A549 (cell line): ENCODE measurements around the gene BICD2. TPM values are rescaled to one million over a fixed set of nuclear protein-coding genes. Genes with fewer than 3 reads are reported as not detected.
A peak's percentile ranks its signal among the peaks of the same experiment; 100 is the strongest.

Source experiments
- ATAC-seq, 2 experiments: fragments of 200-7000 bp in 1 of 2; fragments of >200 bp in 1 of 2; cut with Nextera tagmentation in 1 of 2; cut with Tn5 transposase in 1 of 2; 3 replicates each; pipeline versions ENCODE4 v1.8.0 to v1.9.1; 2018 to 2020; ENCODE audit warnings: mild to moderate bottlenecking in 1 of 2, moderate library complexity in 1 of 2
- CTCF ChIA-PET: fragments of 300-600 bp; sonication (Branson Sonifier 250); formaldehyde crosslinking; extraction: SDS; loops from one replicate; lab custom pipeline; 2021; ENCODE audit warnings: antibody characterized with exemption, inconsistent platforms; lab: Yijun Ruan, JAX
- POLR2A ChIA-PET: fragments of 350-600 bp; formaldehyde crosslinking; extraction: SDS; loops from one replicate; lab custom pipeline; 2021; ENCODE audit warnings: antibody characterized with exemption, inconsistent platforms; lab: Yijun Ruan, JAX
- DNase-seq, 2 experiments: peaks; one replicate each; pipeline versions ENCODE4 v3.0.0 to v3.0.0-alpha.2; 2011 to 2016; ENCODE audit warnings: low read depth in 1 of 2, low spot score in 1 of 2
- FAIRE-seq: peaks from 2 replicates; lab custom pipeline; 2011; peaks lifted over from hg19 to GRCh38; lab: Jason Lieb, UNC
- H3K27ac ChIP-seq, 2 experiments: fragments of >200 bp; sonication (Bioruptor Twin); formaldehyde crosslinking; 3 replicates each; pipeline ENCODE4 v1.5.1; 2016 to 2017
- H3K4me1 ChIP-seq: fragments of >200 bp; sonication (Bioruptor Twin); formaldehyde crosslinking; 3 replicates; pipeline ENCODE4 v1.6.1; 2016
- H3K4me2 ChIP-seq: fragments of >200 bp; sonication (Bioruptor Twin); formaldehyde crosslinking; 3 replicates; pipeline ENCODE4 v1.6.1; 2016
- H3K4me3 ChIP-seq: fragments of >200 bp; sonication (Bioruptor Twin); formaldehyde crosslinking; 3 replicates; pipeline ENCODE4 v1.5.1; 2016
- H3K9me3 ChIP-seq: fragments of >200 bp; sonication (Bioruptor Twin); formaldehyde crosslinking; 3 replicates; pipeline ENCODE4 v1.6.1; 2016
- BHLHE40 ChIP-seq: IDR thresholded peaks from 2 replicates; pipeline ENCODE4 v1.6.1; 2012; ENCODE audit warnings: low read depth, low read length, inconsistent platforms
- CBX2 ChIP-seq: fragments of 200-600 bp; sonication (generic); IDR thresholded peaks from 2 replicates; pipeline ENCODE4 v1.6.1; 2016; ENCODE audit warnings: low read depth, mild to moderate bottlenecking, borderline replicate concordance
- CEBPB ChIP-seq, 2 experiments: fragments of >200 bp in 1 of 2; sonication (Bioruptor Twin) in 1 of 2; formaldehyde crosslinking in 1 of 2; IDR thresholded peaks; 2 replicates each; pipeline ENCODE4 v1.6.1; 2012 to 2016
- CHD4 ChIP-seq: fragments of 200-600 bp; sonication (generic); IDR thresholded peaks from 2 replicates; pipeline ENCODE4 v1.6.1; 2016; ENCODE audit warnings: antibody characterized with exemption, mild to moderate bottlenecking, borderline replicate concordance
- EHMT2 ChIP-seq: fragments of 200-600 bp; sonication (generic); IDR thresholded peaks from 2 replicates; pipeline ENCODE4 v1.6.1; 2016; ENCODE audit warnings: antibody characterized with exemption, low read depth, mild to moderate bottlenecking, moderate library complexity
- GATA3 ChIP-seq: IDR thresholded peaks from 2 replicates; pipeline ENCODE4 v1.6.1; 2012; ENCODE audit warnings: borderline replicate concordance
- HDAC2 ChIP-seq: fragments of 200-600 bp; sonication (generic); IDR thresholded peaks from 2 replicates; pipeline ENCODE4 v1.6.1; 2016
- HES2 ChIP-seq: fragments of >200 bp; sonication (Bioruptor Twin); formaldehyde crosslinking; IDR thresholded peaks from 2 replicates; pipeline ENCODE4 v1.6.1; 2016
- JUN ChIP-seq, 2 experiments: fragments of >200 bp; sonication (Bioruptor Twin); formaldehyde crosslinking; IDR thresholded peaks; 2 replicates in 1 of 2; 3 replicates in 1 of 2; pipeline ENCODE4 v1.6.1; 2016 to 2017
- KDM1A ChIP-seq: fragments of 200-600 bp; sonication (generic); IDR thresholded peaks from 2 replicates; pipeline ENCODE4 v1.6.1; 2016; ENCODE audit warnings: low read depth, mild to moderate bottlenecking
- KDM5A ChIP-seq: fragments of 200-600 bp; sonication (generic); IDR thresholded peaks from 2 replicates; pipeline ENCODE4 v1.6.1; 2016; ENCODE audit warnings: antibody characterized with exemption, mild to moderate bottlenecking
- NR3C1 ChIP-seq: fragments of >200 bp; sonication (Bioruptor Twin); formaldehyde crosslinking; IDR thresholded peaks from 3 replicates; pipeline ENCODE4 v1.6.1; 2017
- PHF8 ChIP-seq: fragments of 200-600 bp; sonication (generic); IDR thresholded peaks from 2 replicates; pipeline ENCODE4 v1.6.1; 2016; ENCODE audit warnings: low read depth, mild to moderate bottlenecking, antibody characterized with exemption, moderate library complexity, borderline replicate concordance
- POLR2AphosphoS2 ChIP-seq: conservative IDR thresholded peaks from 2 replicates; pipeline ENCODE4 v1.6.1; 2012; ENCODE audit warnings: low read length, improper control_type of control experiment, inconsistent platforms
- RARB ChIP-seq: fragments of 250-450 bp; sonication (Bioruptor Pico); IDR thresholded peaks from 2 replicates; pipeline ENCODE4 v1.8.0; 2021; ENCODE audit warnings: mild to moderate bottlenecking, moderate library complexity
- RNF2 ChIP-seq: fragments of 200-600 bp; sonication (generic); IDR thresholded peaks from 2 replicates; pipeline ENCODE4 v1.6.1; 2016; ENCODE audit warnings: low read depth, mild to moderate bottlenecking, antibody characterized with exemption, moderate library complexity, borderline replicate concordance
- SMC3 ChIP-seq: fragments of >200 bp; sonication (Bioruptor Twin); formaldehyde crosslinking; IDR thresholded peaks from 3 replicates; pipeline ENCODE4 v1.6.1; 2018; ENCODE audit warnings: inconsistent platforms
- TFCP2L1 ChIP-seq: fragments of 250-450 bp; sonication (Bioruptor Pico); IDR thresholded peaks from 2 replicates; pipeline ENCODE4 v1.5.0; 2021; ENCODE audit warnings: mild to moderate bottlenecking
- USF2 ChIP-seq: fragments of 450-650 bp; IDR thresholded peaks from 2 replicates; pipeline ENCODE4 v1.6.1; 2014; ENCODE audit warnings: antibody characterized with exemption
- ZNF302 ChIP-seq: fragments of 250-450 bp; sonication (Bioruptor Pico); IDR thresholded peaks from 2 replicates; pipeline ENCODE4 v1.9.0; 2021; ENCODE audit warnings: inconsistent platforms, mild to moderate bottlenecking, moderate library complexity
- ZSCAN20 ChIP-seq: fragments of 250-450 bp; sonication (Bioruptor Pico); IDR thresholded peaks from 2 replicates; pipeline ENCODE4 v1.8.0; 2022; ENCODE audit warnings: mild to moderate bottlenecking, moderate library complexity
- WGBS: methylation state at CpG from one replicate; pipeline ENCODE4 v1.1.6; 2017; ENCODE audit errors: missing lambda C conversion rate; 5-methylcytosine and 5-hydroxymethylcytosine counted together
- polyA plus RNA-seq, 4 experiments: library from polyadenylated mRNA; depleted of rRNA in 3 of 4; stranded (reverse); fragments of >200 nt; fragmentation: RNase III in 1 of 4; extraction: RNeasy Plus Mini Kit Qiagen cat#74134 plus additional on column Dnase treatment in 1 of 4; gene quantifications; 2 replicates in 3 of 4; 3 replicates in 1 of 4; pipeline ENCODE4 v1.2.3, GENCODE V29; 2011 to 2017
- TF ChIP-seq, protein P1 (sequence below): fragments of 150-350 bp; IDR thresholded peaks from 2 replicates; pipeline ENCODE4 v1.6.1; 2014; ENCODE audit warnings: low read depth, mild to moderate bottlenecking, low read length
- TF ChIP-seq, protein P2 (sequence below): fragments of >200 bp; sonication (Bioruptor Twin); formaldehyde crosslinking; IDR thresholded peaks from 3 replicates; pipeline ENCODE4 v1.6.1; 2016
- TF ChIP-seq, protein P3 (sequence below): fragments of >200 bp; sonication (Bioruptor Twin); formaldehyde crosslinking; IDR thresholded peaks from 3 replicates; pipeline ENCODE4 v1.5.1; 2016
- TF ChIP-seq, protein P4 (sequence below): fragments of 250-450 bp; sonication (Bioruptor Pico); IDR thresholded peaks from 2 replicates; pipeline ENCODE4 v1.5.0; 2021; ENCODE audit warnings: mild to moderate bottlenecking, moderate library complexity, borderline replicate concordance

The BICD2 gene
- polyA plus RNA-seq, 2 of the 4 experiments (the other 2 are of a cell fraction) = 10.2 to 26.1 TPM

DNA sequence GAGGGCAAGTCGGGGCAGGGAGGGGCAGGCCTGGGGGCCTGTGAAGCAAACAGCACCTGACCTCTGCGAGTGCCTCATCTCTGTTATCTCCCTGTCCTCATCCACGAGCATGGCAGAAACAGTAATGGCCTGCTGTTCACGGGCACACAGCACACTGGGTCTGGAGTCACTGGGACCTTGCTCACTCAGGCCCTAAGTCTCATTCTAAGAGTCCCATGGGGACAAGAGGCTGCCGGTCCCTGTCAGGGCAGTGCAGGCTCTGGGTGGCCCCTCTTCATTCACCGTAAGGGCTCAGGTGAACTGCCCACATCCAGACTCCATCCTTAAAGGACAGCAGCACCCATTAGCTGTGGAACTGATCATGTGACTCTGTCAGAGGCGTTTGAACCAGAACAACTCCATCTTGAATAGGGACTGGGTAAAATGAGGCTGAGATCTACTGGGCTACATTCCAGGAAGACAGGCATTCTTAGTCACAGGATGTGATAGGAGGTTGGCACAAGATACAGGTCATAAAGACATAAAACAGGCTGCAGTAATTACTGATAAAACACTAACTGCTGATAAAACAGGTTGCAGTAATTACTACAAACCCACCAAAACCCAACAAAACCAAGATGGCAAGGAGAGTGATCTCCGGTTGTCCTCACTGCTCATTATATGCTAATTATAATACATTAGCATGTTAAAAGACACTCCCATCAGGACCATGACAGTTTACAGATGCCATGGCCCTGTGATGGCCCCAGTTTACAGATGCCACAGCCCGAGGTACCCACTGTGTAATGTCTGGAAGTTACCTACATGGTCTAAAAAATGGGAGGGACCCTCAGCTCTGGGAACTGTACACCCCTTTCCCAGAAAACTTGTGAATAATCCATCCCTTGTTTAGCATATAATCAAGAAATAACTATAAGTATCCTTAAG is 28.7 kb downstream of the BICD2 start:
- Histone ChIP-seq H3K4me2 (no peak overlapping the region), H3K9me3 (no peaks in the 10 kb centered on the region), H3K27ac (no peak overlapping the region), H3K4me1 (no peaks in the 10 kb centered on the region), H3K4me3 (no peak overlapping the region)
- TF ChIP-seq, protein P1, sequence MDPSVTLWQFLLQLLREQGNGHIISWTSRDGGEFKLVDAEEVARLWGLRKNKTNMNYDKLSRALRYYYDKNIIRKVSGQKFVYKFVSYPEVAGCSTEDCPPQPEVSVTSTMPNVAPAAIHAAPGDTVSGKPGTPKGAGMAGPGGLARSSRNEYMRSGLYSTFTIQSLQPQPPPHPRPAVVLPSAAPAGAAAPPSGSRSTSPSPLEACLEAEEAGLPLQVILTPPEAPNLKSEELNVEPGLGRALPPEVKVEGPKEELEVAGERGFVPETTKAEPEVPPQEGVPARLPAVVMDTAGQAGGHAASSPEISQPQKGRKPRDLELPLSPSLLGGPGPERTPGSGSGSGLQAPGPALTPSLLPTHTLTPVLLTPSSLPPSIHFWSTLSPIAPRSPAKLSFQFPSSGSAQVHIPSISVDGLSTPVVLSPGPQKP = no peak
- TF ChIP-seq, protein P2, sequence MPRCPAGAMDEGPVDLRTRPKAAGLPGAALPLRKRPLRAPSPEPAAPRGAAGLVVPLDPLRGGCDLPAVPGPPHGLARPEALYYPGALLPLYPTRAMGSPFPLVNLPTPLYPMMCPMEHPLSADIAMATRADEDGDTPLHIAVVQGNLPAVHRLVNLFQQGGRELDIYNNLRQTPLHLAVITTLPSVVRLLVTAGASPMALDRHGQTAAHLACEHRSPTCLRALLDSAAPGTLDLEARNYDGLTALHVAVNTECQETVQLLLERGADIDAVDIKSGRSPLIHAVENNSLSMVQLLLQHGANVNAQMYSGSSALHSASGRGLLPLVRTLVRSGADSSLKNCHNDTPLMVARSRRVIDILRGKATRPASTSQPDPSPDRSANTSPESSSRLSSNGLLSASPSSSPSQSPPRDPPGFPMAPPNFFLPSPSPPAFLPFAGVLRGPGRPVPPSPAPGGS = no peak
- no peak for TF ChIP-seq BHLHE40
- no peak for TF ChIP-seq POLR2AphosphoS2
- TF ChIP-seq RARB (CRISPR knock-in tag) = no peak
- TF ChIP-seq HES2 = no peak
- no peak for TF ChIP-seq KDM1A
- no peak for TF ChIP-seq ZNF302 (CRISPR knock-in tag)
- no peak for ATAC-seq
- ChIA-PET POLR2A (no interaction called here), CTCF (interaction anchor here (1.2 to 1.6 kb wide), 3 partner anchors 19 to 55 kb away, joined by 3 to 5 read pairs (median 4); no protein-coding TSS in a partner anchor)
- no peak for DNase-seq
- 93% methylated on average over 9 of the region's 9 CpGs for WGBS
- FAIRE-seq = no peak

- DNase-seq = no peak
- CTCF ChIA-PET = interaction anchor here (1.5 to 11.8 kb wide), 2 partner anchors 18 kb away, joined by 5 to 81 read pairs; no protein-coding TSS in a partner anchor
- WGBS = 94% methylated on average over 7 of the region's 9 CpGs
- Histone ChIP-seq H3K9me3 (no peaks in the 10 kb centered on the region), H3K27ac (no peak overlapping the region), H3K4me2 (no peak overlapping the region), H3K4me1 (no peaks in the 10 kb centered on the region), H3K4me3 (no peak overlapping the region)
- no peak for FAIRE-seq
- peak in 1 of 2 experiments; percentile 38; a peak in 1 of 6 replicates for ATAC-seq
- POLR2A ChIA-PET = no interaction called here
- TF ChIP-seq GATA3 (no peak), USF2 (no peak), CHD4 (no peak), TFCP2L1 (CRISPR knock-in tag) (no peak), CBX2 (no peak), ZNF302 (CRISPR knock-in tag) (no peak), EHMT2 (no peak), ZSCAN20 (CRISPR knock-in tag) (no peak), HDAC2 (no peak), JUN (IDR thresholded peaks at IDR 0.05) (no peak), CEBPB (IDR thresholded peaks at IDR 0.05) (no peak), KDM5A (no peak), NR3C1 (no peak), RNF2 (no peak), SMC3 (no peak), PHF8 (no peak)
- TF ChIP-seq, protein P1 = no peak
- TF ChIP-seq, protein P3, sequence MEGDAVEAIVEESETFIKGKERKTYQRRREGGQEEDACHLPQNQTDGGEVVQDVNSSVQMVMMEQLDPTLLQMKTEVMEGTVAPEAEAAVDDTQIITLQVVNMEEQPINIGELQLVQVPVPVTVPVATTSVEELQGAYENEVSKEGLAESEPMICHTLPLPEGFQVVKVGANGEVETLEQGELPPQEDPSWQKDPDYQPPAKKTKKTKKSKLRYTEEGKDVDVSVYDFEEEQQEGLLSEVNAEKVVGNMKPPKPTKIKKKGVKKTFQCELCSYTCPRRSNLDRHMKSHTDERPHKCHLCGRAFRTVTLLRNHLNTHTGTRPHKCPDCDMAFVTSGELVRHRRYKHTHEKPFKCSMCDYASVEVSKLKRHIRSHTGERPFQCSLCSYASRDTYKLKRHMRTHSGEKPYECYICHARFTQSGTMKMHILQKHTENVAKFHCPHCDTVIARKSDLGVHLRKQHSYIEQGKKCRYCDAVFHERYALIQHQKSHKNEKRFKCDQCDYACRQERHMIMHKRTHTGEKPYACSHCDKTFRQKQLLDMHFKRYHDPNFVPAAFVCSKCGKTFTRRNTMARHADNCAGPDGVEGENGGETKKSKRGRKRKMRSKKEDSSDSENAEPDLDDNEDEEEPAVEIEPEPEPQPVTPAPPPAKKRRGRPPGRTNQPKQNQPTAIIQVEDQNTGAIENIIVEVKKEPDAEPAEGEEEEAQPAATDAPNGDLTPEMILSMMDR = no peak
- TF ChIP-seq, protein P4, sequence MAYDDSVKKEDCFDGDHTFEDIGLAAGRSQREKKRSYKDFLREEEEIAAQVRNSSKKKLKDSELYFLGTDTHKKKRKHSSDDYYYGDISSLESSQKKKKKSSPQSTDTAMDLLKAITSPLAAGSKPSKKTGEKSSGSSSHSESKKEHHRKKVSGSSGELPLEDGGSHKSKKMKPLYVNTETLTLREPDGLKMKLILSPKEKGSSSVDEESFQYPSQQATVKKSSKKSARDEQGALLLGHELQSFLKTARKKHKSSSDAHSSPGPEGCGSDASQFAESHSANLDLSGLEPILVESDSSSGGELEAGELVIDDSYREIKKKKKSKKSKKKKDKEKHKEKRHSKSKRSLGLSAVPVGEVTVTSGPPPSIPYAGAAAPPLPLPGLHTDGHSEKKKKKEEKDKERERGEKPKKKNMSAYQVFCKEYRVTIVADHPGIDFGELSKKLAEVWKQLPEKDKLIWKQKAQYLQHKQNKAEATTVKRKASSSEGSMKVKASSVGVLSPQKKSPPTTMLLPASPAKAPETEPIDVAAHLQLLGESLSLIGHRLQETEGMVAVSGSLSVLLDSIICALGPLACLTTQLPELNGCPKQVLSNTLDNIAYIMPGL (CRISPR knock-in tag) = no peak
Observed at GRCh38 chr9:92734931-92735635, 29.6 kb downstream of the BICD2 start.
